ENCODE measurements around the gene TARM1.

The TARM1 gene

DNA sequence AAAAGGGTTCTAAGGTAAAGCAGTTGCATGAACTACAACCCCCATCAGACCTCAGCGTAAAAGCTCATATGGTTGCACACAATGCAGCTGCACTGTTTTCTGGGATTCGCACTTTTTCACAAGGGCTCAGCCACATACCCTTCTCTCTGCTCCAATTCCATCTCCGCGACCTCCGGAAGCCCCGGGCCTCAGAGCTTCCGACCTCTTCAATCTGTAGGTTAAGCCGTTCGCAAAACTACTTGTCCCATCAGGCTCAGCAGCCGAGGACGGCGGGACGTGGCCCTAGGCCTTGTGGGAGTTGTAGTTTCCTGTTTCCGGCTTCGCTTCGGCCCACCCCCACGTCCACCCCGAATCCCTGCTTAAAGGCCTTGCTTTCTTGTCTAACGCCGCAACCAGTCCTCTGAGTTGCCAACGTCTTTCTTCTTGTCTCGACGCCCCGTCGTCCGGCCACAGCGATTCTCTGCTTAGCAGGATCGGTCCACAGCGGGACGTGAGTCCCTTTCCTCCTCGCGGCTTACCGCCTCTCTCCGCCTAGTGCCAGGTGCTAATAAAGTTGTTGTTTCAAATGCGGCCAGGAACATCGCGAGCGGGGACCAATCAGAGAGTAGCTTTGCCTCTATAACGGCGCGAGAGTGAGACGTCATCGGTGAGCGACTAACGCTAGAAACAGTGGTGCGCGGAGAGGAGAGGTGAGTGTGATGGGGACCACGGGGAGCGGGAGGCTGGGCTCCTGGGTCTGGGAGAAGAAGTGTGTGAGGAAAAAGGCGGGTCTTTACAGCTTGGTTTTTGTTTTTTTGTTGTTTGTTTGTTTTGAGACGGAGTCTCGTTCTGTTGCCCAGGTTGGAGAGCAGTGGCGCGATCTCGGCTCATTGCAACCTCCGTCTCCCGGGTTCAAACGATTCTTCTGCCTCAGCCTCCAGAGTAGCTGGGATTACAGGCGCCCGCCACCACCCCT lies 34.2 kb upstream of the TARM1 start, which contains the start of the genes PRPF31 and TFPT (continued):
- peak; percentile 97; the same call in 1 of the 2 replicates for TF ChIP-seq HOXC10 (CRISPR knock-in tag; IDR thresholded peaks at IDR 0.05)
- peak; percentile 78 for TF ChIP-seq KLF1 (tag by site-specific recombination; IDR thresholded peaks at IDR 0.05)
- TF ChIP-seq, protein P1, sequence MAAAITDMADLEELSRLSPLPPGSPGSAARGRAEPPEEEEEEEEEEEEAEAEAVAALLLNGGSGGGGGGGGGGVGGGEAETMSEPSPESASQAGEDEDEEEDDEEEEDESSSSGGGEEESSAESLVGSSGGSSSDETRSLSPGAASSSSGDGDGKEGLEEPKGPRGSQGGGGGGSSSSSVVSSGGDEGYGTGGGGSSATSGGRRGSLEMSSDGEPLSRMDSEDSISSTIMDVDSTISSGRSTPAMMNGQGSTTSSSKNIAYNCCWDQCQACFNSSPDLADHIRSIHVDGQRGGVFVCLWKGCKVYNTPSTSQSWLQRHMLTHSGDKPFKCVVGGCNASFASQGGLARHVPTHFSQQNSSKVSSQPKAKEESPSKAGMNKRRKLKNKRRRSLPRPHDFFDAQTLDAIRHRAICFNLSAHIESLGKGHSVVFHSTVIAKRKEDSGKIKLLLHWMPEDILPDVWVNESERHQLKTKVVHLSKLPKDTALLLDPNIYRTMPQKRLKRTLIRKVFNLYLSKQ (tag by site-specific recombination; IDR thresholded peaks at IDR 0.05; ENCODE audit: borderline replicate concordance): no peak
- TF ChIP-seq, protein P2, sequence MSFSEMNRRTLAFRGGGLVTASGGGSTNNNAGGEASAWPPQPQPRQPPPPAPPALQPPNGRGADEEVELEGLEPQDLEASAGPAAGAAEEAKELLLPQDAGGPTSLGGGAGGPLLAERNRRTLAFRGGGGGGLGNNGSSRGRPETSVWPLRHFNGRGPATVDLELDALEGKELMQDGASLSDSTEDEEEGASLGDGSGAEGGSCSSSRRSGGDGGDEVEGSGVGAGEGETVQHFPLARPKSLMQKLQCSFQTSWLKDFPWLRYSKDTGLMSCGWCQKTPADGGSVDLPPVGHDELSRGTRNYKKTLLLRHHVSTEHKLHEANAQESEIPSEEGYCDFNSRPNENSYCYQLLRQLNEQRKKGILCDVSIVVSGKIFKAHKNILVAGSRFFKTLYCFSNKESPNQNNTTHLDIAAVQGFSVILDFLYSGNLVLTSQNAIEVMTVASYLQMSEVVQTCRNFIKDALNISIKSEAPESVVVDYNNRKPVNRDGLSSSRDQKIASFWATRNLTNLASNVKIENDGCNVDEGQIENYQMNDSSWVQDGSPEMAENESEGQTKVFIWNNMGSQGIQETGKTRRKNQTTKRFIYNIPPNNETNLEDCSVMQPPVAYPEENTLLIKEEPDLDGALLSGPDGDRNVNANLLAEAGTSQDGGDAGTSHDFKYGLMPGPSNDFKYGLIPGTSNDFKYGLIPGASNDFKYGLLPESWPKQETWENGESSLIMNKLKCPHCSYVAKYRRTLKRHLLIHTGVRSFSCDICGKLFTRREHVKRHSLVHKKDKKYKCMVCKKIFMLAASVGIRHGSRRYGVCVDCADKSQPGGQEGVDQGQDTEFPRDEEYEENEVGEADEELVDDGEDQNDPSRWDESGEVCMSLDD (tag by site-specific recombination; IDR thresholded peaks at IDR 0.05): peak; percentile 57; the same call in 1 of the 2 replicates
- TF ChIP-seq, protein P3, sequence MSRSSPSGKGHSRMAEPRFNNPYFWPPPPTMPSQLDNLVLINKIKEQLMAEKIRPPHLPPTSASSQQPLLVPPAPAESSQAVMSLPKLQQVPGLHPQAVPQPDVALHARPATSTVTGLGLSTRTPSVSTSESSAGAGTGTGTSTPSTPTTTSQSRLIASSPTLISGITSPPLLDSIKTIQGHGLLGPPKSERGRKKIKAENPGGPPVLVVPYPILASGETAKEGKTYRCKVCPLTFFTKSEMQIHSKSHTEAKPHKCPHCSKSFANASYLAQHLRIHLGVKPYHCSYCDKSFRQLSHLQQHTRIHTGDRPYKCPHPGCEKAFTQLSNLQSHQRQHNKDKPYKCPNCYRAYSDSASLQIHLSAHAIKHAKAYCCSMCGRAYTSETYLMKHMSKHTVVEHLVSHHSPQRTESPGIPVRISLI (tag by site-specific recombination; IDR thresholded peaks at IDR 0.05): 0 out of 2 replicates have a peak, but pooled peaks have one; percentile 43
- no peak for TF ChIP-seq ZNF416 (tag by site-specific recombination; IDR thresholded peaks at IDR 0.05)
- TF ChIP-seq ZBTB8A (tag by site-specific recombination; IDR thresholded peaks at IDR 0.05): peak; percentile 41
- TF ChIP-seq, protein P4, sequence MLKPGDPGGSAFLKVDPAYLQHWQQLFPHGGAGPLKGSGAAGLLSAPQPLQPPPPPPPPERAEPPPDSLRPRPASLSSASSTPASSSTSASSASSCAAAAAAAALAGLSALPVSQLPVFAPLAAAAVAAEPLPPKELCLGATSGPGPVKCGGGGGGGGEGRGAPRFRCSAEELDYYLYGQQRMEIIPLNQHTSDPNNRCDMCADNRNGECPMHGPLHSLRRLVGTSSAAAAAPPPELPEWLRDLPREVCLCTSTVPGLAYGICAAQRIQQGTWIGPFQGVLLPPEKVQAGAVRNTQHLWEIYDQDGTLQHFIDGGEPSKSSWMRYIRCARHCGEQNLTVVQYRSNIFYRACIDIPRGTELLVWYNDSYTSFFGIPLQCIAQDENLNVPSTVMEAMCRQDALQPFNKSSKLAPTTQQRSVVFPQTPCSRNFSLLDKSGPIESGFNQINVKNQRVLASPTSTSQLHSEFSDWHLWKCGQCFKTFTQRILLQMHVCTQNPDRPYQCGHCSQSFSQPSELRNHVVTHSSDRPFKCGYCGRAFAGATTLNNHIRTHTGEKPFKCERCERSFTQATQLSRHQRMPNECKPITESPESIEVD (tag by site-specific recombination; IDR thresholded peaks at IDR 0.05): no peak
- no peak for TF ChIP-seq ZNF510 (tag by site-specific recombination; IDR thresholded peaks at IDR 0.05; ENCODE audit: insufficient replicate concordance)
- TF ChIP-seq ZNF785 (tag by site-specific recombination; IDR thresholded peaks at IDR 0.05): peak; percentile 64; the same call in 1 of the 2 replicates
- TF ChIP-seq, protein P5, sequence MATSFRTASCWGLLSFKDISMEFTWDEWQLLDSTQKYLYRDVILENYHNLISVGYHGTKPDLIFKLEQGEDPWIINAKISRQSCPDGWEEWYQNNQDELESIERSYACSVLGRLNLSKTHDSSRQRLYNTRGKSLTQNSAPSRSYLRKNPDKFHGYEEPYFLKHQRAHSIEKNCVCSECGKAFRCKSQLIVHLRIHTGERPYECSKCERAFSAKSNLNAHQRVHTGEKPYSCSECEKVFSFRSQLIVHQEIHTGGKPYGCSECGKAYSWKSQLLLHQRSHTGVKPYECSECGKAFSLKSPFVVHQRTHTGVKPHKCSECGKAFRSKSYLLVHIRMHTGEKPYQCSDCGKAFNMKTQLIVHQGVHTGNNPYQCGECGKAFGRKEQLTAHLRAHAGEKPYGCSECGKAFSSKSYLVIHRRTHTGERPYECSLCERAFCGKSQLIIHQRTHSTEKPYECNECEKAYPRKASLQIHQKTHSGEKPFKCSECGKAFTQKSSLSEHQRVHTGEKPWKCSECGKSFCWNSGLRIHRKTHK (tag by site-specific recombination; IDR thresholded peaks at IDR 0.05): no peak
- TF ChIP-seq ZXDB (tag by site-specific recombination; IDR thresholded peaks at IDR 0.05): peak; percentile 99
- TF ChIP-seq ZNF600 (tag by site-specific recombination; IDR thresholded peaks at IDR 0.05): 0 out of 2 replicates have a peak, but pooled peaks have one; percentile 57
- TF ChIP-seq ZNF555 (tag by site-specific recombination; conservative IDR thresholded peaks at IDR 0.05): no peak
- no peak for TF ChIP-seq ZBTB1 (tag by site-specific recombination; IDR thresholded peaks at IDR 0.05)
- TF ChIP-seq, protein P6, sequence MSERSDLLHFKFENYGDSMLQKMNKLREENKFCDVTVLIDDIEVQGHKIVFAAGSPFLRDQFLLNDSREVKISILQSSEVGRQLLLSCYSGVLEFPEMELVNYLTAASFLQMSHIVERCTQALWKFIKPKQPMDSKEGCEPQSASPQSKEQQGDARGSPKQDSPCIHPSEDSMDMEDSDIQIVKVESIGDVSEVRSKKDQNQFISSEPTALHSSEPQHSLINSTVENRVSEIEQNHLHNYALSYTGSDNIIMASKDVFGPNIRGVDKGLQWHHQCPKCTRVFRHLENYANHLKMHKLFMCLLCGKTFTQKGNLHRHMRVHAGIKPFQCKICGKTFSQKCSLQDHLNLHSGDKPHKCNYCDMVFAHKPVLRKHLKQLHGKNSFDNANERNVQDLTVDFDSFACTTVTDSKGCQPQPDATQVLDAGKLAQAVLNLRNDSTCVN (tag by site-specific recombination; optimal IDR thresholded peaks at IDR 0.05): peak; percentile 57
- TF ChIP-seq, protein P7, sequence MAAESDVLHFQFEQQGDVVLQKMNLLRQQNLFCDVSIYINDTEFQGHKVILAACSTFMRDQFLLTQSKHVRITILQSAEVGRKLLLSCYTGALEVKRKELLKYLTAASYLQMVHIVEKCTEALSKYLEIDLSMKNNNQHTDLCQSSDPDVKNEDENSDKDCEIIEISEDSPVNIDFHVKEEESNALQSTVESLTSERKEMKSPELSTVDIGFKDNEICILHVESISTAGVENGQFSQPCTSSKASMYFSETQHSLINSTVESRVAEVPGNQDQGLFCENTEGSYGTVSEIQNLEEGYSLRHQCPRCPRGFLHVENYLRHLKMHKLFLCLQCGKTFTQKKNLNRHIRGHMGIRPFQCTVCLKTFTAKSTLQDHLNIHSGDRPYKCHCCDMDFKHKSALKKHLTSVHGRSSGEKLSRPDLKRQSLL (tag by site-specific recombination; IDR thresholded peaks at IDR 0.05): peak; percentile 34
- no peak for TF ChIP-seq ZNF529 (tag by site-specific recombination; IDR thresholded peaks at IDR 0.05; ENCODE audit: insufficient replicate concordance)
- peak; percentile 95 for TF ChIP-seq ZFP37 (tag by site-specific recombination; IDR thresholded peaks at IDR 0.05)
- TF ChIP-seq, protein P8, sequence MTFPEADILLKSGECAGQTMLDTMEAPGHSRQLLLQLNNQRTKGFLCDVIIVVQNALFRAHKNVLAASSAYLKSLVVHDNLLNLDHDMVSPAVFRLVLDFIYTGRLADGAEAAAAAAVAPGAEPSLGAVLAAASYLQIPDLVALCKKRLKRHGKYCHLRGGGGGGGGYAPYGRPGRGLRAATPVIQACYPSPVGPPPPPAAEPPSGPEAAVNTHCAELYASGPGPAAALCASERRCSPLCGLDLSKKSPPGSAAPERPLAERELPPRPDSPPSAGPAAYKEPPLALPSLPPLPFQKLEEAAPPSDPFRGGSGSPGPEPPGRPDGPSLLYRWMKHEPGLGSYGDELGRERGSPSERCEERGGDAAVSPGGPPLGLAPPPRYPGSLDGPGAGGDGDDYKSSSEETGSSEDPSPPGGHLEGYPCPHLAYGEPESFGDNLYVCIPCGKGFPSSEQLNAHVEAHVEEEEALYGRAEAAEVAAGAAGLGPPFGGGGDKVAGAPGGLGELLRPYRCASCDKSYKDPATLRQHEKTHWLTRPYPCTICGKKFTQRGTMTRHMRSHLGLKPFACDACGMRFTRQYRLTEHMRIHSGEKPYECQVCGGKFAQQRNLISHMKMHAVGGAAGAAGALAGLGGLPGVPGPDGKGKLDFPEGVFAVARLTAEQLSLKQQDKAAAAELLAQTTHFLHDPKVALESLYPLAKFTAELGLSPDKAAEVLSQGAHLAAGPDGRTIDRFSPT (tag by site-specific recombination; IDR thresholded peaks at IDR 0.05): no peak
- 0 out of 2 replicates have a peak, but pooled peaks have one; percentile 49 for TF ChIP-seq ZNF146 (tag by site-specific recombination; IDR thresholded peaks at IDR 0.05)
- TF ChIP-seq ZNF211 (tag by site-specific recombination; IDR thresholded peaks at IDR 0.05; ENCODE audit: low read depth): no peak
- no peak; the same call in 1 of the 2 replicates for TF ChIP-seq GLIS2 (tag by site-specific recombination; IDR thresholded peaks at IDR 0.05)
- TF ChIP-seq ZNF2 (tag by site-specific recombination; IDR thresholded peaks at IDR 0.05): peak; percentile 97

Measured in HEK293 (cell line).